H1 (cell line): Measurements from ENCODE around the gene ZNF121. TPM values are rescaled to one million over a fixed set of nuclear protein-coding genes. Genes with fewer than 3 reads are reported as not detected.

Experiments
- CTCF ChIA-PET: fragments of 300-600 bp; sonication (Branson Sonifier 250); formaldehyde crosslinking; loops from one replicate; lab custom pipeline; 2021; ENCODE audit not compliant: partially characterized antibody; lab: Charles Lee
- POLR2A ChIA-PET: fragments of 300-600 bp; sonication (Branson Sonifier 250); formaldehyde crosslinking; loops from one replicate; lab custom pipeline; 2021; ENCODE audit warnings: inconsistent platforms; ENCODE audit not compliant: partially characterized antibody; lab: Charles Lee
- DNase-seq, 2 experiments: peaks; one replicate each; pipeline versions ENCODE4 v3.0.0 to v3.0.0-alpha.2; 2010 to 2022; ENCODE audit warnings: low spot score in 2 of 2, low read depth in 1 of 2, mixed read lengths in 1 of 2
- FAIRE-seq: peaks from 2 replicates; lab custom pipeline; 2011; peaks lifted over from hg19 to GRCh38; lab: Jason Lieb, UNC
- H2AFZ ChIP-seq: 2 replicates; pipeline ENCODE4 v1.8.1; 2012; ENCODE audit warnings: low read length, inconsistent platforms
- H2AK5ac ChIP-seq: 2 replicates; pipeline ENCODE4 v1.6.1; 2013; ENCODE audit warnings: low read depth, low read length
- H2BK120ac ChIP-seq: replicated peaks from 2 replicates; pipeline ENCODE3; 2013; ENCODE audit warnings: low read depth, low read length, inconsistent platforms
- H2BK12ac ChIP-seq: 2 replicates; pipeline ENCODE4 v1.6.1; 2013; ENCODE audit warnings: low read depth, low read length
- H2BK15ac ChIP-seq: 2 replicates; pipeline ENCODE4 v1.6.1; 2013; ENCODE audit warnings: low read length
- H2BK20ac ChIP-seq: 2 replicates; pipeline ENCODE4 v1.6.1; 2013; ENCODE audit warnings: low read length
- H2BK5ac ChIP-seq: 2 replicates; pipeline ENCODE4 v1.6.1; 2013; ENCODE audit warnings: low read depth, low read length
- H3K14ac ChIP-seq: 2 replicates; pipeline ENCODE4 v1.6.1; 2013; ENCODE audit warnings: inconsistent platforms; ENCODE audit not compliant: insufficient read length
- H3K18ac ChIP-seq: 2 replicates; pipeline ENCODE4 v1.6.1; 2013; ENCODE audit warnings: low read length; ENCODE audit errors: extremely low read depth
- H3K23ac ChIP-seq: 2 replicates; pipeline ENCODE4 v1.6.1; 2013; ENCODE audit warnings: inconsistent platforms; ENCODE audit not compliant: insufficient read length
- H3K23me2 ChIP-seq: 2 replicates; pipeline ENCODE4 v1.6.1; 2013; ENCODE audit warnings: low read depth, low read length
- H3K27ac ChIP-seq: 2 replicates; pipeline ENCODE4 v1.6.1; 2011; ENCODE audit warnings: low read depth, low read length, inconsistent platforms
- H3K27me3 ChIP-seq, 4 experiments: replicated peaks in 1 of 4; 1 replicate in 1 of 4; 2 replicates in 3 of 4; pipeline versions ENCODE4 v1.6.1 to v1.8.1; 2011 to 2013; ENCODE audit warnings: low read length in 3 of 4, mild to moderate bottlenecking in 3 of 4, inconsistent platforms in 2 of 4, mixed read lengths in 2 of 4, moderate library complexity in 1 of 4; ENCODE audit not compliant: control insufficient read depth in 3 of 4, insufficient read depth in 3 of 4; ENCODE audit errors: extremely low read depth in 1 of 4
- H3K36me3 ChIP-seq, 4 experiments: 2 replicates each; pipeline versions ENCODE4 v1.6.1 to v1.8.1; 2011 to 2013; ENCODE audit warnings: mild to moderate bottlenecking in 4 of 4, low read length in 3 of 4, moderate library complexity in 2 of 4, control low read depth in 1 of 4, inconsistent platforms in 1 of 4; ENCODE audit not compliant: insufficient read depth in 4 of 4, control insufficient read depth in 2 of 4
- H3K4ac ChIP-seq: replicated peaks from 2 replicates; pipeline ENCODE3; 2013; ENCODE audit warnings: low read length, low read depth, mixed read lengths, inconsistent platforms; ENCODE audit not compliant: insufficient read length
- H3K4me1 ChIP-seq, 4 experiments: replicated peaks in 1 of 4; 1 replicate in 1 of 4; 2 replicates in 3 of 4; pipeline versions ENCODE4 v1.6.1 to v1.8.1; 2011 to 2013; ENCODE audit warnings: low read length in 3 of 4, inconsistent platforms in 2 of 4, mixed read lengths in 1 of 4; ENCODE audit not compliant: insufficient read depth in 4 of 4, control insufficient read depth in 3 of 4
- H3K4me2 ChIP-seq, 2 experiments: 2 replicates each; pipeline versions ENCODE4 v1.6.1 to v1.8.1; 2011 to 2013; ENCODE audit warnings: low read depth in 2 of 2, low read length in 2 of 2, control low read depth in 1 of 2, inconsistent platforms in 1 of 2, mild to moderate bottlenecking in 1 of 2; ENCODE audit not compliant: insufficient read depth in 1 of 2
- H3K4me3 ChIP-seq, 4 experiments: fragments of 200-600, 300-600 bp in 1 of 4; sonication (generic), shearing (Covaris generic), sonication (Bioruptor Twin) in 1 of 4; 2 replicates each; pipeline versions ENCODE4 v1.5.1 to v1.8.1; 2011 to 2016; ENCODE audit warnings: low read length in 4 of 4, low read depth in 3 of 4, control low read depth in 2 of 4, inconsistent platforms in 2 of 4, mild to moderate bottlenecking in 2 of 4, mixed read lengths in 1 of 4, moderate library complexity in 1 of 4; ENCODE audit not compliant: insufficient read depth in 2 of 4; ENCODE audit errors: extremely low read depth in 1 of 4
- H3K56ac ChIP-seq: replicated peaks from 2 replicates; pipeline ENCODE3; 2013; ENCODE audit warnings: low read depth, mild to moderate bottlenecking, mixed read lengths, low read length, inconsistent platforms; ENCODE audit not compliant: insufficient read length
- H3K79me1 ChIP-seq: 2 replicates; pipeline ENCODE4 v1.6.1; 2013; ENCODE audit warnings: low read depth, low read length, control low read depth
- H3K79me2 ChIP-seq, 2 experiments: 2 replicates each; pipeline versions ENCODE4 v1.6.1 to v1.8.1; 2012 to 2013; ENCODE audit warnings: low read length in 2 of 2, mild to moderate bottlenecking in 2 of 2, inconsistent platforms in 1 of 2; ENCODE audit not compliant: insufficient read depth in 2 of 2, control insufficient read depth in 1 of 2
- H3K9ac ChIP-seq, 4 experiments: replicated peaks in 1 of 4; 1 replicate in 1 of 4; 2 replicates in 3 of 4; pipeline versions ENCODE4 v1.6.1 to v1.8.1; 2011 to 2013; ENCODE audit warnings: low read depth in 3 of 4, low read length in 3 of 4, control low read depth in 2 of 4, mild to moderate bottlenecking in 2 of 4, moderate library complexity in 2 of 4, inconsistent platforms in 1 of 4; ENCODE audit errors: extremely low read depth in 1 of 4
- H3K9me3 ChIP-seq, 2 experiments: 2 replicates each; pipeline versions ENCODE4 v1.6.1 to v1.8.1; 2012 to 2013; ENCODE audit warnings: mild to moderate bottlenecking in 2 of 2, moderate library complexity in 2 of 2, control low read depth in 1 of 2, inconsistent platforms in 1 of 2, low read depth in 1 of 2, low read length in 1 of 2, mixed read lengths in 1 of 2; ENCODE audit not compliant: insufficient read depth in 2 of 2
- H4K20me1 ChIP-seq, 2 experiments: replicated peaks in 1 of 2; 2 replicates each; pipeline versions ENCODE3 to v1.8.1; 2011 to 2013; ENCODE audit warnings: inconsistent platforms in 2 of 2, low read length in 2 of 2, mild to moderate bottlenecking in 1 of 2; ENCODE audit not compliant: insufficient read depth in 2 of 2, control insufficient read depth in 1 of 2
- H4K5ac ChIP-seq: 2 replicates; pipeline ENCODE4 v1.6.1; 2013; ENCODE audit warnings: low read length, low read depth, mixed read lengths, inconsistent platforms; ENCODE audit not compliant: insufficient read length
- H4K8ac ChIP-seq: 2 replicates; pipeline ENCODE4 v1.8.0; 2013; ENCODE audit warnings: mild to moderate bottlenecking, moderate library complexity, low read length, inconsistent platforms; ENCODE audit not compliant: insufficient read depth; ENCODE audit errors: extremely low read depth
- H4K91ac ChIP-seq: replicated peaks from 2 replicates; pipeline ENCODE3; 2013; ENCODE audit warnings: low read length, mixed read lengths, inconsistent platforms; ENCODE audit not compliant: insufficient read length
- CBX8 ChIP-seq: fragments of 300-800, 300-1000 bp; sonication (generic); IDR thresholded peaks from 2 replicates; pipeline ENCODE4 v1.7.1; 2016; ENCODE audit warnings: low read depth, low read length, borderline replicate concordance
- KDM1A ChIP-seq: fragments of 200-600, 300-600 bp; sonication (generic); IDR thresholded peaks from 2 replicates; pipeline ENCODE4 v1.7.1; 2016; ENCODE audit warnings: mild to moderate bottlenecking, low read length, borderline replicate concordance
- SAP30 ChIP-seq: fragments of 300-600 bp; sonication (generic); IDR thresholded peaks from 2 replicates; pipeline ENCODE4 v1.7.1; 2012; ENCODE audit warnings: low read length, moderate library complexity, mild to moderate bottlenecking, inconsistent platforms; ENCODE audit not compliant: insufficient read depth, insufficient replicate concordance
- SP4 ChIP-seq: IDR thresholded peaks from 2 replicates; pipeline ENCODE4 v1.6.1; 2012; ENCODE audit warnings: low read length, inconsistent platforms
- WGBS, 2 experiments: shearing (Covaris generic) in 1 of 2; methylation state at CpG; one replicate each; pipeline versions ENCODE4 v1.1.6 to v1.1.7; 2013 to 2015; ENCODE audit warnings: low lambda C conversion rate in 2 of 2, mixed read lengths in 2 of 2, inconsistent platforms in 1 of 2, low coverage in 1 of 2, missing lambda C conversion rate in 1 of 2; ENCODE audit not compliant: insufficient replicate concordance in 2 of 2, insufficient coverage in 1 of 2, insufficient read length in 1 of 2; ENCODE audit errors: extremely low coverage in 1 of 2, missing lambda C conversion rate in 1 of 2; 5-methylcytosine and 5-hydroxymethylcytosine counted together
- long read RNA-seq, 2 experiments: library from RNA in 1 of 2; library from capped mRNA in 1 of 2; stranded (forward); transcript quantifications; one replicate each; pipeline ENCODE4 v2.0.0, GENCODE V29; 2021; ENCODE audit warnings: inconsistent platforms in 1 of 2
- polyA minus RNA-seq, 3 experiments: library from RNA; depleted of rRNA, polyadenylated mRNA; stranded (reverse); fragments of >200 nt; gene quantifications; 1 replicate in 2 of 3; 2 replicates in 1 of 3; pipeline ENCODE4 v1.2.3, GENCODE V29; 2011
- polyA plus RNA-seq, 7 experiments: library from polyadenylated mRNA; depleted of rRNA in 3 of 7; stranded (reverse) in 5 of 7; unstranded in 2 of 7; fragments of >200 nt in 5 of 7; fragments of 200-250 nt in 2 of 7; gene quantifications; 1 replicate in 5 of 7; 2 replicates in 1 of 7; 4 replicates in 1 of 7; pipeline versions ENCODE4 v1.2.1 to v1.2.3, GENCODE V29; 2011 to 2013; ENCODE audit warnings: missing spikeins in 2 of 7, mixed read lengths in 2 of 7
- total RNA-seq: library from RNA; stranded (reverse); fragmentation: NEBNext Ultra II Directional; extraction: Animal tissue kit (Norgen Biotek cat#: 25700); gene quantifications from 2 replicates; pipeline ENCODE4 v1.2.1, GENCODE V29; 2021
- TF ChIP-seq, protein P1 (sequence below): IDR thresholded peaks from 2 replicates; pipeline ENCODE4 v1.6.1; 2012; ENCODE audit warnings: low read length, inconsistent platforms

Gene ZNF121
- total RNA-seq (194 and 220 TPM in 2 replicates), polyA plus RNA-seq (2011; rRNA removed) (13.6 and 22.2 TPM in 2 replicates), polyA minus RNA-seq (2011; rRNA and poly(A)+ RNA removed) (119 and 170 TPM in 2 replicates)
- 23.1 TPM for polyA plus RNA-seq (2011; cell fraction: cytosol; rRNA removed)
- polyA plus RNA-seq (2011; cell fraction: nucleus; rRNA removed) = 16.1 TPM
- 43.4 to 75.9 TPM (median 52.0 TPM) in 4 replicates for polyA plus RNA-seq (2012, experiment 1 of 2)
- polyA plus RNA-seq (2012, experiment 2 of 2) = 3.5 TPM
- polyA plus RNA-seq (2013, experiment 1 of 2) = 107 TPM
- polyA plus RNA-seq (2013, experiment 2 of 2) = 103 TPM
- polyA minus RNA-seq (2011; cell fraction: cytosol; rRNA and poly(A)+ RNA removed) = 108 TPM
- 75.8 TPM for polyA minus RNA-seq (2011; cell fraction: nucleus; rRNA and poly(A)+ RNA removed)
- long read RNA-seq, experiment 1, partial matches to known transcripts = 0 of 28 reads
- long read RNA-seq, experiment 1, other reads (novel, unspliced or antisense) = 28 of 28 reads
- long read RNA-seq, experiment 2, partial matches to known transcripts = 0 of 7 reads
- long read RNA-seq, experiment 2, other reads (novel, unspliced or antisense) = 5 of 7 reads

DNA sequence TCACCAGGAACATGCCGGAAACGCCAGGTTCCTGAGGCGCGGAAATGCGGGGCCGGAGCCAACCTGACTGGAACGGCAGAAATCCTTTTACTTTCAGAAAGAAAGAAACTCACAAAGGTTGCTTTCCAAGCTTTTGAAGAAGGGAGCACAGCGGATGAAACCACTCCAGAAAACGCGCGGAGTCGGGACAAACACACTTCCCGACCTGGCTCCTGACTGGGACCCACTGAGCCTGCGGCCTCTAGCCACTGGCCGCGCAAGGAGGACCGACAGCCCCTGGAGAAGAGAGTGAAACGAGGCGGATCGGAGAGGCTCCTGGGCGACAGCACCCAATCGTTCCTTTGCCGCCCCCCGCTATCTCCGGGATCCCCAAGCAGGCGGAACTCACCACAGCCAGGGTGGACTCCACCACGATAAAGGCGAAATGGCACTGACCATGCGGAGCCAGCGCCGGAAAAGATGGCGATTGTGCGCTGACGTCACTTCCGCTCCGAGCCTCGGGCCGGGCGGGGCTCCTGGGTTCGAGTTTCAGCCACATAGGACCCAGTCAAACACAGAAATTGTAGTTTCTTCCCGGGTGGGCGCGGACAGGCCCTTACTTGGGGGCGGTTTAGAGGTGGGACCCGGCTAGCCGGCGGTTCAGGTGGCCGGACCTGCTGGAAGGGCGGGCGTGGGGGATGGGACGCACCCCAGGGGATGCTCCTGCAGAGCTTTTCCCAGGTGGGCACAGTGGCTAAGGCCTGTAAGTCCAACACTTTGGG, at the start of gene ZNF121:
Gene ZNF121 (minus strand): TSS at position 432 of the 761 bp plus-strand sequence. CDS start 16,407 bp downstream, outside the sequence.
- H2BK120ac ChIP-seq = peak within 1 kb of the TSS; percentile 38
- peak; percentile 56 to 96 for DNase-seq
- no peaks in the 10 kb centered on the region for H3K27me3 ChIP-seq
- H3K18ac ChIP-seq = peak within 1 kb of the TSS; percentile 89
- peak within 1 kb of the TSS; percentile 96 for H3K27ac ChIP-seq
- peak within 1 kb of the TSS; percentile 75; the same call in 1 of the 2 replicates for H2BK12ac ChIP-seq
- H3K9ac ChIP-seq = peak within 1 kb of the TSS; percentile 83 to 99 (median 98)
- H2AK5ac ChIP-seq = peak within 1 kb of the TSS; percentile 96; the same call in 1 of the 2 replicates
- H4K8ac ChIP-seq = peak within 1 kb of the TSS; percentile 99
- H2BK20ac ChIP-seq = no peak within 1 kb of the TSS
- H3K36me3 ChIP-seq = peaks cover 0 to 15% (median 2%) of the 10 kb centered on the region in 4 experiments; a peak in 3 of 8 replicates
- no peaks in the 10 kb centered on the region; the same call in 1 of the 2 replicates for H3K79me1 ChIP-seq
- peak within 1 kb of the TSS; percentile 75 to 97 for H3K4me2 ChIP-seq
- H3K14ac ChIP-seq = no peak within 1 kb of the TSS
- peaks cover 11 to 14% of the 10 kb centered on the region in 2 experiments for H4K20me1 ChIP-seq
- no peak within 1 kb of the TSS for H3K23ac ChIP-seq
- ChIA-PET POLR2A (interaction anchor here (0.7 to 4.4 kb wide), 11 partner anchors 10 to 206 kb away, joined by 3 to 27 read pairs (median 5); partner anchors contain the start of genes ZNF266 and ZNF561), CTCF (interaction anchor here (0.6 to 1.6 kb wide), 5 partner anchors 36 to 211 kb away, joined by 3 to 4 read pairs (median 3); no protein-coding TSS in a partner anchor)
- WGBS, 2 experiments = 1% methylated on average over 51 of the region's 51 CpGs; no CpG with 5 or more reads in 1 of the 2 experiments
- no peak for FAIRE-seq
- peaks cover 43 to 51% of the 10 kb centered on the region in 2 experiments for H3K79me2 ChIP-seq
- no peaks in the 10 kb centered on the region for H3K9me3 ChIP-seq
- peak within 1 kb of the TSS; percentile 76 to 99 (median 89) for H3K4me3 ChIP-seq
- H2BK5ac ChIP-seq = peak within 1 kb of the TSS; percentile 96
- H3K23me2 ChIP-seq = peaks cover 8% of the 10 kb centered on the region; the same call in 1 of the 2 replicates
- peak within 1 kb of the TSS; percentile 92 for H3K4ac ChIP-seq
- peak within 1 kb of the TSS; percentile 92 for H4K91ac ChIP-seq
- H2AFZ ChIP-seq = no peak within 1 kb of the TSS
- no peak within 1 kb of the TSS for H2BK15ac ChIP-seq
- H3K56ac ChIP-seq = peak within 1 kb of the TSS; percentile 79
- H3K4me1 ChIP-seq = peaks cover 0 to 6% (median 3%) of the 10 kb centered on the region in 4 experiments; a peak in 5 of 7 replicates
- peak within 1 kb of the TSS; percentile 75 for H4K5ac ChIP-seq
- no peak for TF ChIP-seq CBX8
- TF ChIP-seq SP4 = no peak; the same call in 1 of the 2 replicates
- TF ChIP-seq, protein P1, sequence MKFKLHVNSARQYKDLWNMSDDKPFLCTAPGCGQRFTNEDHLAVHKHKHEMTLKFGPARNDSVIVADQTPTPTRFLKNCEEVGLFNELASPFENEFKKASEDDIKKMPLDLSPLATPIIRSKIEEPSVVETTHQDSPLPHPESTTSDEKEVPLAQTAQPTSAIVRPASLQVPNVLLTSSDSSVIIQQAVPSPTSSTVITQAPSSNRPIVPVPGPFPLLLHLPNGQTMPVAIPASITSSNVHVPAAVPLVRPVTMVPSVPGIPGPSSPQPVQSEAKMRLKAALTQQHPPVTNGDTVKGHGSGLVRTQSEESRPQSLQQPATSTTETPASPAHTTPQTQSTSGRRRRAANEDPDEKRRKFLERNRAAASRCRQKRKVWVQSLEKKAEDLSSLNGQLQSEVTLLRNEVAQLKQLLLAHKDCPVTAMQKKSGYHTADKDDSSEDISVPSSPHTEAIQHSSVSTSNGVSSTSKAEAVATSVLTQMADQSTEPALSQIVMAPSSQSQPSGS = peak; percentile 88
- TF ChIP-seq KDM1A = 0 out of 2 replicates have a peak, but pooled peaks have one; percentile 15
- no peak for TF ChIP-seq SAP30
